Spleen (tissue), 7 donors: ENCODE measurements around the gene CST7.

Experiments
- POLR2A ChIP-seq, 3 donors: fragments of 450-650 bp; IDR thresholded peaks; one replicate each; pipeline ENCODE4 v1.5.1; 2017; ENCODE audit warnings: antibody characterized with exemption in 3 of 3, mild to moderate bottlenecking in 1 of 3
- TF ChIP-seq, protein P1 (sequence below), 11 experiments: fragments of 200-600 bp in 7 of 11; fragments of 450-650 bp in 4 of 11; sonication (generic) in 4 of 11; IDR thresholded peaks in 8 of 11; conservative IDR thresholded peaks in 3 of 11; 1 replicate in 7 of 11; 2 replicates in 4 of 11; pipeline versions ENCODE4 v1.4.0 to v1.8.0; 2016 to 2021; ENCODE audit warnings: antibody characterized with exemption in 11 of 11, inconsistent platforms in 4 of 11, mild to moderate bottlenecking in 1 of 11
- donor health status: DM: no; HTN: no; CAD: no; lungs with moderate emphysema.
- donor health status: DM: no; HTN: no; CAD: no.
- donor health status: DM: no; HTN: no; CAD: no.

DNA sequence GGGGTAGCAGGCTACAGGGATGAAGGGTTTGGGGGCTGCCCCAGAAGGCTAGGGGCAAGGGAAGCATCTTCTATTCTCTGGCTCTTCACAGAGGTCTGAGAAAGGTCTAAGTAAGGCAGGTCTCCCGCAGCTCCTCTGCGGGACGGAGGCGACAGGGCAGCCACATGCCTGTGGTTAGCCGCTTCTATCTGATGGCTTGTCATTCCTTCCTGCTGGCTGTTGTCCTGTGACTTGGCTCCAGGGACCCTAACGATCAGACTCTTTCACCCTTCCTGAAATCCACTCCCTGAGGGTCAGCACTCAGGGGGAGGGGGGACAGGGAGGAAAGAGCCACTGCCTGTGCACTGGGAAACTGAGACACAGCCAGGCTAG, 673 bp downstream of the CST7 start:
- TF ChIP-seq, protein P1, sequence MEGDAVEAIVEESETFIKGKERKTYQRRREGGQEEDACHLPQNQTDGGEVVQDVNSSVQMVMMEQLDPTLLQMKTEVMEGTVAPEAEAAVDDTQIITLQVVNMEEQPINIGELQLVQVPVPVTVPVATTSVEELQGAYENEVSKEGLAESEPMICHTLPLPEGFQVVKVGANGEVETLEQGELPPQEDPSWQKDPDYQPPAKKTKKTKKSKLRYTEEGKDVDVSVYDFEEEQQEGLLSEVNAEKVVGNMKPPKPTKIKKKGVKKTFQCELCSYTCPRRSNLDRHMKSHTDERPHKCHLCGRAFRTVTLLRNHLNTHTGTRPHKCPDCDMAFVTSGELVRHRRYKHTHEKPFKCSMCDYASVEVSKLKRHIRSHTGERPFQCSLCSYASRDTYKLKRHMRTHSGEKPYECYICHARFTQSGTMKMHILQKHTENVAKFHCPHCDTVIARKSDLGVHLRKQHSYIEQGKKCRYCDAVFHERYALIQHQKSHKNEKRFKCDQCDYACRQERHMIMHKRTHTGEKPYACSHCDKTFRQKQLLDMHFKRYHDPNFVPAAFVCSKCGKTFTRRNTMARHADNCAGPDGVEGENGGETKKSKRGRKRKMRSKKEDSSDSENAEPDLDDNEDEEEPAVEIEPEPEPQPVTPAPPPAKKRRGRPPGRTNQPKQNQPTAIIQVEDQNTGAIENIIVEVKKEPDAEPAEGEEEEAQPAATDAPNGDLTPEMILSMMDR (IDR thresholded peaks at IDR 0.05 in 8 of 11, conservative IDR thresholded peaks at IDR 0.05 in 3 of 11): no peak
- no peak for TF ChIP-seq POLR2A (IDR thresholded peaks at IDR 0.05)
